AG04450 (cell line): ENCODE measurements around the gene UCK2. TPM values are rescaled to one million over a fixed set of nuclear protein-coding genes. Genes with fewer than 3 reads are reported as not detected.

ENCODE experiments used
- CTCF ChIA-PET: fragments of 300-600, 350-600 bp; formaldehyde crosslinking; extraction: SDS; loops from one replicate; lab custom pipeline; 2022; ENCODE audit warnings: antibody characterized with exemption, inconsistent platforms; lab: Charles Lee
- POLR2A ChIA-PET: fragments of 350-600 bp; formaldehyde crosslinking; extraction: SDS; loops from one replicate; lab custom pipeline; 2021; ENCODE audit warnings: antibody characterized with exemption, inconsistent platforms; lab: Yijun Ruan, JAX
- DNase-seq: peaks from one replicate; pipeline ENCODE4 v3.0.0-alpha.2; 2011; ENCODE audit warnings: low read depth, low spot score
- H3K27ac ChIP-seq: one replicate; pipeline ENCODE4 v1.5.1; 2012; ENCODE audit warnings: low read depth, low read length, control low read depth
- H3K27me3 ChIP-seq: one replicate; pipeline ENCODE4 v1.6.0; 2012; ENCODE audit warnings: low read length; ENCODE audit not compliant: control insufficient read depth, insufficient read depth
- H3K4me3 ChIP-seq: 2 replicates; pipeline ENCODE4 v1.5.1; 2011; ENCODE audit warnings: mild to moderate bottlenecking, low read depth, low read length, control low read depth
- H3K9me3 ChIP-seq: 2 replicates; pipeline ENCODE4 v1.5.1; 2012; ENCODE audit warnings: low read length; ENCODE audit not compliant: control insufficient read depth, insufficient read depth
- polyA plus RNA-seq: library from polyadenylated mRNA; depleted of rRNA; stranded (reverse); fragments of >200 nt; gene quantifications from 2 replicates; pipeline ENCODE4 v1.2.3, GENCODE V29; 2011
- TF ChIP-seq, protein P1 (sequence below): IDR thresholded peaks from 2 replicates; pipeline ENCODE4 v1.5.1; 2011; ENCODE audit warnings: low read depth, low read length, control low read depth, inconsistent platforms

Gene UCK2
- polyA plus RNA-seq, 1 experiment: 52.7 TPM

DNA sequence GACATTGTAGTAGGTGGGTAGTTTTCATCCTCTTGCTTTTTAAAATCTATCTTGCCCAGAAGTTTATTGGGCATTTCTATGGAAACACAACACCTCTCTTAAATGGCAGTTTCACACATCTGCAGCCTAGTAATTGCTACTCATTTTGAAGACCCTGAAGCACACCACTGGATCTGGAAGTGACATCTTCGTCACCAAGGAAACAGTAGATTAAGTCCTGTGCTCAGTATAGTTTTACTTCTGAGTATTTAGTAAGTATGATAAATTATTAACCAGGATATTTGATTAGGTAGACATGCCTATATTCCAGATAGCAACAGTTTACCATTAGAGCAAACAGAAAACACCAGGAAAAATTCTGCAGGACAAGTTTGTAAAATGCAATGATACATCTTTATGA, 48.7 kb downstream of the UCK2 start:
- ChIA-PET CTCF (interaction anchor here (0.6 kb wide), 1 partner anchor 505 kb away, joined by 3 read pairs; no protein-coding TSS in a partner anchor), POLR2A (no interaction called here)
- TF ChIP-seq, protein P1, sequence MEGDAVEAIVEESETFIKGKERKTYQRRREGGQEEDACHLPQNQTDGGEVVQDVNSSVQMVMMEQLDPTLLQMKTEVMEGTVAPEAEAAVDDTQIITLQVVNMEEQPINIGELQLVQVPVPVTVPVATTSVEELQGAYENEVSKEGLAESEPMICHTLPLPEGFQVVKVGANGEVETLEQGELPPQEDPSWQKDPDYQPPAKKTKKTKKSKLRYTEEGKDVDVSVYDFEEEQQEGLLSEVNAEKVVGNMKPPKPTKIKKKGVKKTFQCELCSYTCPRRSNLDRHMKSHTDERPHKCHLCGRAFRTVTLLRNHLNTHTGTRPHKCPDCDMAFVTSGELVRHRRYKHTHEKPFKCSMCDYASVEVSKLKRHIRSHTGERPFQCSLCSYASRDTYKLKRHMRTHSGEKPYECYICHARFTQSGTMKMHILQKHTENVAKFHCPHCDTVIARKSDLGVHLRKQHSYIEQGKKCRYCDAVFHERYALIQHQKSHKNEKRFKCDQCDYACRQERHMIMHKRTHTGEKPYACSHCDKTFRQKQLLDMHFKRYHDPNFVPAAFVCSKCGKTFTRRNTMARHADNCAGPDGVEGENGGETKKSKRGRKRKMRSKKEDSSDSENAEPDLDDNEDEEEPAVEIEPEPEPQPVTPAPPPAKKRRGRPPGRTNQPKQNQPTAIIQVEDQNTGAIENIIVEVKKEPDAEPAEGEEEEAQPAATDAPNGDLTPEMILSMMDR: no peak
- no peak for DNase-seq
- Histone ChIP-seq H3K4me3 (no peak overlapping the region), H3K27me3 (no peaks in the 10 kb centered on the region), H3K27ac (no peak overlapping the region), H3K9me3 (peaks cover 3% of the 10 kb centered on the region; the same call in 1 of the 2 replicates)

DNA sequence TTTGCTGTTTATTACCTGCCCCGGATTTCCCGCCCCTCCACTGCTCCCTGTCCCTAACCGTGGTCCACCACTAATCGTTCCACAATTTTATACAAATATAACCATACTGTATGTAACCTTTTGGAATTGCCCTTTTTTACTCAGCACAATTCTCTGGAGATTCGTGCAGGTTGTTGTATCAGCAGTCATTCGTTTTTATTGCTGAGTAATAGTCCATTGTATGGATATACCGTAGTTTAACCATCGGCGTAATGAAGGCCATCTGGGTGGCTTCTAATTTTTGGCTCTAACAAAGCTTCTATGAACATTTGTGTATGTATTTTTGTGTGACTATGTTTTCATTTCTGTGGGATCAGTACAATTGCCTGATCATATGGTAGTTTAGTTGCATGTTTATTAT, 50.0 kb downstream of the UCK2 start:
- no peak for DNase-seq
- CTCF ChIA-PET: no interaction called here
- H3K9me3 ChIP-seq: peaks cover 3% of the 10 kb centered on the region; the same call in 1 of the 2 replicates
- TF ChIP-seq, protein P1: no peak
- H3K4me3 ChIP-seq: no peak overlapping the region
- POLR2A ChIA-PET: no interaction called here
- no peaks in the 10 kb centered on the region for H3K27me3 ChIP-seq
- H3K27ac ChIP-seq: no peak overlapping the region

- DNase-seq: no peak
- CTCF ChIA-PET: no interaction called here
- POLR2A ChIA-PET: no interaction called here
These were observed 50.6 kb downstream of the UCK2 start for GRCh38 chr1:165877940-165878556.

DNA sequence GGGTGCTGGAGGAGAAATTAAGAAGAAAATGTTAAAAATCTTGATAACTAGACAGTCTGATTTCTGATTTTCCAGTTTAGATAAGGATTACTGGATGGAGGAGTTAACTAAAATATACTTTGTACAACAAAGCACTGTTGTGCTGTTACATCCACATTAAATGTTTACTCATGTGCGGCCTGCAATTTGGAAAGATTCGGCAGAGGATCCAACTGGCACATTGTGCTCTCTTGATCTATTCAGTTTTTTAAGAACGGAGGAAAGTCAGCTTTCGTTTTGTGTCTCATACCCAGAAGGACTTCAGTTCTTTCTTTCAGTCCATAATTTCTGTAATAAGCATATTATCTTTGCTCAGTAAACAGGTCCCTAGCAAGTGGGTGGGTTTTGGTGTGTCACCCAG, 52.5 kb downstream of the UCK2 start:
- H3K27me3 ChIP-seq: no peaks in the 10 kb centered on the region
- no peak for DNase-seq
- no peak overlapping the region for H3K4me3 ChIP-seq
- CTCF ChIA-PET: interaction anchor here (1.1 kb wide), 1 partner anchor 8 kb away, joined by 4 read pairs; no protein-coding TSS in a partner anchor
- H3K9me3 ChIP-seq: no peaks in the 10 kb centered on the region
- TF ChIP-seq, protein P1: no peak
- POLR2A ChIA-PET: no interaction called here
- H3K27ac ChIP-seq: no peak overlapping the region

More at GRCh38 chr1:165877940-165878556, 50.6 kb downstream of the UCK2 start:
- TF ChIP-seq, protein P1: no peak
- Histone ChIP-seq H3K4me3 (no peak overlapping the region), H3K9me3 (peaks cover 3% of the 10 kb centered on the region; the same call in 1 of the 2 replicates), H3K27ac (no peak overlapping the region), H3K27me3 (no peaks in the 10 kb centered on the region)

DNA sequence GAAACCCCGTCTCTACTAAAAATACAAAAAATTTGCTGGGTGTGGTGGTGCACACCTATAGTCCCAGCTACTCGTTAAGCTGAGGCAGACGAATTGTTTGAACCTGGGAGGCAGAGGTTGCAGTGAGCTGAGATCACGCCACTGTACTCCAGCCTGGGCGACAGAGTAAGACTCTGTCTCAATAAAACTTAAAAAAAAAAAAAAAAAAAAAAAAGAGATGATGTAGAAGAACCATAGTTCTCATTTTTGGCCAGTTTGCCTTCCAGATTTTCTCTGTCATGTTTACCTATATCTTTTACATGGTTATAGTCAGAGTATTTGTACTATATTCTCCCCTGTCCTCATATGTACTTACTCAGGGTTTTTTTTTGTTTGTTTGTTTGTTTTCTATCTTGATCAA, 53.6 kb downstream of the UCK2 start:
- ChIA-PET POLR2A (no interaction called here), CTCF (interaction anchor here (1.2 kb wide), 1 partner anchor 47 kb away, joined by 5 read pairs; no protein-coding TSS in a partner anchor)
- no peak overlapping the region for H3K27ac ChIP-seq
- TF ChIP-seq, protein P1: no peak
- DNase-seq: no peak
- H3K4me3 ChIP-seq: no peak overlapping the region
- no peaks in the 10 kb centered on the region for H3K9me3 ChIP-seq
- no peaks in the 10 kb centered on the region for H3K27me3 ChIP-seq
